ENCODE results near the gene JMY. TPM values are rescaled to one million over a fixed set of nuclear protein-coding genes. Genes with fewer than 3 reads are reported as not detected.

The JMY gene
- total RNA-seq, 1 experiment from 2014 or later: 11.3 TPM

GRCh38 chr5:79237740-79238560, 2.0 kb downstream of the JMY start:
- peak overlapping the region; percentile 70 for H3K4me3 ChIP-seq (ENCODE audit: low read depth, low read length)
- no peak for TF ChIP-seq CTCF (IDR thresholded peaks at IDR 0.05; ENCODE audit: insufficient read depth in 1 of 2, low read depth in 1 of 2, low read length in 1 of 2, severe bottlenecking in 1 of 2, unreplicated experiment in 1 of 2)
- TSS peak; percentile 23 for BruUV-seq (replicated peaks)
- Mint-ChIP-seq H3K4me3 (ENCODE audit: unreplicated experiment) (peak overlapping the region; percentile 78), H3K27me3 (ENCODE audit: insufficient read depth, unreplicated experiment) (no peaks in the 10 kb centered on the region), H3K9me3 (ENCODE audit: unreplicated experiment) (no peaks in the 10 kb centered on the region), H3K27ac (ENCODE audit: unreplicated experiment) (peak overlapping the region; percentile 97), H3K36me3 (ENCODE audit: insufficient read depth, unreplicated experiment) (peaks cover 18% of the 10 kb centered on the region), H3K4me1 (ENCODE audit: low read depth, unreplicated experiment) (peaks cover 4% of the 10 kb centered on the region)
- peaks cover 4% of the 10 kb centered on the region; the same call in 1 of the 2 replicates for H3K4me1 ChIP-seq
- no peaks in the 10 kb centered on the region for H3K27me3 ChIP-seq (replicated peaks; ENCODE audit: control insufficient read depth, insufficient read depth, low read length)
- H3K36me3 ChIP-seq (ENCODE audit: control insufficient read depth, insufficient read depth, low read length): no peaks in the 10 kb centered on the region
- POLR2A ChIA-PET: interaction anchor here (0.9 kb wide), 1 partner anchor 276 kb away, joined by 4 read pairs; the partner anchor contains the start of gene HOMER1
- no peak for DNase-seq
- intact Hi-C loops (cut with micrococcal nuclease; ENCODE audit: unreplicated experiment): loop anchor here (2.0 to 5.0 kb wide), 2 partner anchors 65 to 1169 kb away; partner anchors contain the start of gene ZFYVE16
- H3K9me3 ChIP-seq: no peaks in the 10 kb centered on the region
- CTCF ChIA-PET: interaction anchor here (0.6 to 1.7 kb wide), 4 partner anchors 18 to 748 kb away, joined by 3 to 8 read pairs (median 3); no protein-coding TSS in a partner anchor

GRCh38 chr5:79240561-79240960, 4.6 kb downstream of the JMY start:
- H3K36me3 ChIP-seq (ENCODE audit: control insufficient read depth, insufficient read depth, low read length): no peaks in the 10 kb centered on the region
- Mint-ChIP-seq H3K4me3 (ENCODE audit: unreplicated experiment) (no peak overlapping the region), H3K36me3 (ENCODE audit: insufficient read depth, unreplicated experiment) (peaks cover 13% of the 10 kb centered on the region), H3K27me3 (ENCODE audit: insufficient read depth, unreplicated experiment) (no peaks in the 10 kb centered on the region), H3K9me3 (ENCODE audit: unreplicated experiment) (no peaks in the 10 kb centered on the region), H3K4me1 (ENCODE audit: low read depth, unreplicated experiment) (peaks cover 7% of the 10 kb centered on the region), H3K27ac (ENCODE audit: unreplicated experiment) (no peak overlapping the region)
- POLR2A ChIA-PET: no interaction called here
- H3K27me3 ChIP-seq (replicated peaks; ENCODE audit: control insufficient read depth, insufficient read depth, low read length): no peaks in the 10 kb centered on the region
- CTCF ChIA-PET: no interaction called here
- H3K9me3 ChIP-seq: no peaks in the 10 kb centered on the region
- BruUV-seq (replicated peaks): no TSS peak
- intact Hi-C loops (cut with micrococcal nuclease; ENCODE audit: unreplicated experiment): no loop called here
- no peaks in the 10 kb centered on the region for H3K4me1 ChIP-seq
- DNase-seq: no peak
- H3K4me3 ChIP-seq (ENCODE audit: low read depth, low read length): no peak overlapping the region
- TF ChIP-seq CTCF (IDR thresholded peaks at IDR 0.05; ENCODE audit: insufficient read depth in 1 of 2, low read depth in 1 of 2, low read length in 1 of 2, severe bottlenecking in 1 of 2, unreplicated experiment in 1 of 2): no peak

- no peak for TF ChIP-seq CTCF (IDR thresholded peaks at IDR 0.05; ENCODE audit: insufficient read depth in 1 of 2, low read depth in 1 of 2, low read length in 1 of 2, severe bottlenecking in 1 of 2, unreplicated experiment in 1 of 2)
- peaks cover 7% of the 10 kb centered on the region for H3K4me1 Mint-ChIP-seq (ENCODE audit: low read depth, unreplicated experiment)
- H3K27ac Mint-ChIP-seq (ENCODE audit: unreplicated experiment): no peak overlapping the region
- H3K4me3 Mint-ChIP-seq (ENCODE audit: unreplicated experiment): no peak overlapping the region
- no peaks in the 10 kb centered on the region for H3K4me1 ChIP-seq
- H3K36me3 ChIP-seq (ENCODE audit: control insufficient read depth, insufficient read depth, low read length): no peaks in the 10 kb centered on the region
- intact Hi-C loops (cut with micrococcal nuclease; ENCODE audit: unreplicated experiment): no loop called here
- no peaks in the 10 kb centered on the region for H3K27me3 ChIP-seq (replicated peaks; ENCODE audit: control insufficient read depth, insufficient read depth, low read length)
- POLR2A ChIA-PET: no interaction called here
- no peaks in the 10 kb centered on the region for H3K9me3 ChIP-seq
- no TSS peak for BruUV-seq (replicated peaks)
- no peaks in the 10 kb centered on the region for H3K27me3 Mint-ChIP-seq (ENCODE audit: insufficient read depth, unreplicated experiment)
- peaks cover 9% of the 10 kb centered on the region for H3K36me3 Mint-ChIP-seq (ENCODE audit: insufficient read depth, unreplicated experiment)
- CTCF ChIA-PET: no interaction called here
- H3K9me3 Mint-ChIP-seq (ENCODE audit: unreplicated experiment): no peaks in the 10 kb centered on the region
- no peak for DNase-seq
- H3K4me3 ChIP-seq (ENCODE audit: low read depth, low read length): no peak overlapping the region
These were observed 5.6 kb downstream of the JMY start for GRCh38 chr5:79241535-79241979.

Measured in Caco-2 (cell line).